Renal cortical epithelial cell (primary cell): Measurements from ENCODE around the gene MYL9. TPM values are rescaled to one million over a fixed set of nuclear protein-coding genes. Genes with fewer than 3 reads are reported as not detected.

Experiments
- DNase-seq: peaks from one replicate; pipeline ENCODE4 v3.0.0-alpha.2; 2011; ENCODE audit warnings: low read depth
- total RNA-seq: library from RNA; depleted of rRNA; stranded (reverse); fragments of >200 nt; gene quantifications from 2 replicates; pipeline ENCODE4 v1.2.3, GENCODE V29; 2014

MYL9 gene
- total RNA-seq, 1 donor from 2014 or later, result 3.5 TPM

- peak; percentile 93 for DNase-seq
Measured at GRCh38 chr20:36579996-36580545, 38.8 kb downstream of the MYL9 start.

GRCh38 chr20:36582322-36582721, 41.0 kb downstream of the MYL9 start:
- no peak for DNase-seq

- no peak for DNase-seq
Measured at GRCh38 chr20:36582821-36583220, 41.5 kb downstream of the MYL9 start.

- DNase-seq, result no peak
Measured at GRCh38 chr20:36584018-36584481, 42.7 kb downstream of the MYL9 start.

GRCh38 chr20:36585410-36586125, 44.2 kb downstream of the MYL9 start:
- peak; percentile 67 for DNase-seq

- DNase-seq, result no peak
Measured at GRCh38 chr20:36587388-36588070, 46.2 kb downstream of the MYL9 start.

- DNase-seq, result no peak
Measured at GRCh38 chr20:36591281-36591680, 50.0 kb downstream of the MYL9 start.

- DNase-seq, result peak; percentile 43
Measured at GRCh38 chr20:36591854-36592641, 50.7 kb downstream of the MYL9 start.

GRCh38 chr20:36593347-36593929, 52.1 kb downstream of the MYL9 start:
- no peak for DNase-seq

GRCh38 chr20:36599912-36600345, 58.6 kb downstream of the MYL9 start:
- no peak for DNase-seq

Other genes starting within 250 kb of the MYL9 start
- 15.3 and 47.4 TPM in 2 replicates for gene DLGAP4, start 235.2 kb upstream of the MYL9 start, total RNA-seq
- gene TGIF2, start 32.1 kb downstream of the MYL9 start, total RNA-seq, result 13.4 and 21.5 TPM in 2 replicates
- 97.6 and 117 TPM in 2 replicates for gene RAB5IF, start 64.3 kb downstream of the MYL9 start, total RNA-seq
- gene SLA2, start 104.7 kb downstream of the MYL9 start, total RNA-seq, result not detected in 2 replicates
- 28.3 and 34.5 TPM in 2 replicates for gene NDRG3, start 204.6 kb downstream of the MYL9 start, total RNA-seq
- gene DSN1, start 232.2 kb downstream of the MYL9 start, total RNA-seq, result 8.1 and 19.1 TPM in 2 replicates